HL-60/S4 treated with retinoic acid at 250 ng/mL for 4 days and 3 days (cell line): ENCODE data around the gene RNF169.

Experiments used
- in situ Hi-C: fragments of 300-500 bp; cut with MboI; formaldehyde crosslinking; loops from 2 replicates; pipeline ENCODE4 v1.7.0; 2022; ENCODE audit warnings: low sequenced_read_pairs

RNF169 gene

GRCh38 chr11:74769055-74769707, 20.5 kb downstream of the RNF169 start:
- in situ Hi-C loops = no loop called here

DNA sequence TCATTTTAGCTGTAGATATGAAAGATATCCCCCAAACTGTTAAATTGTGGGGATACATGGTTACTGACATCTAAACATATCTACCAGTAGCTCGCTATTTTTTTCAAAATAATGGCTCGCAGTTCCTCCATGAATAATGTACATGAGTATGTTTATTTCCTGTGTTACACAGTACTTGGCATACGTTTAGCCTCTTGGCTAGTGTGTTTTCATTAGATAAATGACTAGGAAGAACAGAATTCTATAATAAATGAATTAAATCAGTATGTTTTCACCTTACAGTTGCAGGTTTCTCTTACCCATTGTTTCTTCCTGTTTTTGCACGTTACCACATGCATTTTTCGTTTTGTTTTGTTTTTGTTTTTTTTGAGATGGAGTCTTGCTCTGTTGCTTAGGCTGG, 21.8 kb downstream of the RNF169 start:
- in situ Hi-C loops = no loop called here

GRCh38 chr11:74771139-74771538, 22.5 kb downstream of the RNF169 start:
- in situ Hi-C loops = no loop called here

DNA sequence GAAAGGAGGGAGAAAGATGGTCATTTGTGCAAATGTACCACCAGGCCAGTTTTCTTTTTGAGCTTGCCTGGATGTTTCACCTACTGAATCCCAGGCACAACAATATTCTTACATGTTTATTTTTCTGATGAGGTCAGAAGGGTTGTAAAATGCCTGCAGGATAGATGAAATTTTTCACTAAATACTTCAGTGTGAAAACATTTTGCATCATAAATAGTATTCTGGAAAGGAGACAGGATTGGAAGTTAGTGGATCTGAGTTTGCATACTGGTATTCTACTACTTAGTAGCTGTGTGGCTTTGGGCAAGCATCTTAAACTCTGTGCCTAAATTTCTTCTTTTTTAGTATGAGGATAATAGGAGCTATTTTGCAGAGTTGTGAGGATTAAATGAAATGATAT, 24.8 kb downstream of the RNF169 start:
- in situ Hi-C loops = no loop called here

GRCh38 chr11:74775762-74776161, 27.1 kb downstream of the RNF169 start:
- in situ Hi-C loops = no loop called here

DNA sequence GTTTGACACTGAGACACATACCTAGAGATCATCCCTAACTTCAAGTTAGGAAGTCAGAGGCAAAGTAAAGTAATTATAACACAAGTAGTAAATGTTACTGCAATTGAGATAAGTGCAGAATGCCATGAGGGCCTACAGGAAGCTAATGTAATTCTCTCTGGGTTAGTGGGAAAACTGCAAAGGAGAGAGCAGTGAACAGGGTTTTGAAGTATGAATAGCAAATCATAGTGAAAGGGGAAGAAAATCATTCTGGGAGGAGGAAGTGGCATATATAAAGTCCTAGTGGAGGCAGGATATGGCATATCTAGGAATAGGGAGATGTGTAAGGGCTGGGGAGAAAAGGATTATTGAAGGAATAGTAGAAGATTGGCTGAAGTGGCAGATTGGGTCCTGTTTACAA, 27.9 kb downstream of the RNF169 start:
- in situ Hi-C loops = no loop called here

GRCh38 chr11:74777038-74777437, 28.4 kb downstream of the RNF169 start:
- in situ Hi-C loops = no loop called here

- in situ Hi-C loops = no loop called here
Measured at GRCh38 chr11:74777877-74778276, 29.2 kb downstream of the RNF169 start.

DNA sequence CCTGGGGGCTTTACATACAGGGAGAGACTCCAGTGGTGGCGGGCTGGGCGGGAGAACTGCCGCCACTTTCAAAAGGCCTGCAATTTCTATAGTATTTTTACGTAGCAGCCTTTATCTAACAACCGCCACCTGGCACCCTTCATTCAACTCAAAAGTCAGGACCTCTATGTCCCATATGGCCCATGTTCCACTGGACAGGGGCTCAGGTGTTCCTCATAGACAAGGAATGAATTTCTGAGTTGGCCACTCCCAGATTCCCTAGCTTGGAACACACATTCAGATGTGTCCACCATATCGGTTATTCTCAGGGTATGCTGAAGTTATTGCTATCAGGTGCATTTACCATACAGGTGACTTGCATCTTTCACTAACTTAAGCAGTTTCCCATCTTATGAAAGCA, 29.9 kb downstream of the RNF169 start:
- in situ Hi-C loops = no loop called here

GRCh38 chr11:74780248-74781005, 31.8 kb downstream of the RNF169 start:
- in situ Hi-C loops = no loop called here

DNA sequence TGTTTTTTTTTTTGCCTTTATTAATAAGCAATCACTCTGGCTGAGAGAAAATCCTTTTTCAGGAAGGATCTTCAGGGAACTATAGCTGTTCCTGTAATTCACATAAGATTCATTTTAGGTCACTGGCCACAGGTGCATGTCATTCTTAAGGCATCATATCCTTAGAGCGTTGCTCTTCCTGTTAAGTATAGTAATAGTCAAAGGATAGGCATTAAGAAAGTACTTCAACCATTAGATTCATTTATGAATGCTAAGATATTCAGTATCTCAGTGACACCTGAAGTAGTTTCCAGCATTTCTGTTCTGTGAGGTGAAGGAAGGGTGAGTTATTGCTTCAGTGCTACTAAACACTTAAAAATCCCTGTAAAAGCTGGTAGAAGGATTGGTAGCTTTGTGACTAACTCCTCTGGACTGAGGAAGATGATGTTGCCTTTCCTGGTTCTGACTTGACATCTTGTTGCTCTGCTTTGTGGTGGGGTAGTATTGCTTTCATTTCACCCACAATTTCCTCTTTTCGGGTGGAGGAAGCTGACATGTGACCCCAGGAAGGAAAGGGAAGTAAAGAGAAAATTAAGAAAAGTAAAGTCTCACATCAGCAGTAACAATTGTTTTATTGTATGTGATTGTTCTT, 34.7 kb downstream of the RNF169 start:
- in situ Hi-C loops = no loop called here

DNA sequence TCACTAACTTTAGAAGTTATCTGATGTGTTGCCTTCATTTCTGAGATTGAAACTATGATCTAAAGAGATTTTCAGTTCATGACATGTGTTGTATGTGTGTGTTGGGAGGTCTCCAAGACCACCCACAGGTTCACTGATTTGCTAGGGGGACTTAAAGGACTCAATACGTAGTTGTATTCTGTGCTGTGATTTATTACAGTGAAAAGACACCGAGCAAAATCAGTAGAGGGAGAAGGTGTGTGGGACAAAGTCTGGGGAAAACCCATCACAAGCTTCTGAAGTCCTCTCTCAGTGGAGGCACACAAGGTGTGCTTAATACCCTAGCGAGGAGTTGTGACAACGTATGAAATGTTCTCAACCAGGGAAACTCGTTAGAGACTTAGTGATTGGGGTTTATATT, 35.6 kb downstream of the RNF169 start:
- in situ Hi-C loops = no loop called here

GRCh38 chr11:74784726-74785125, 36.1 kb downstream of the RNF169 start:
- in situ Hi-C loops = no loop called here

- in situ Hi-C loops = no loop called here
Measured at GRCh38 chr11:74786574-74786973, 37.9 kb downstream of the RNF169 start.

DNA sequence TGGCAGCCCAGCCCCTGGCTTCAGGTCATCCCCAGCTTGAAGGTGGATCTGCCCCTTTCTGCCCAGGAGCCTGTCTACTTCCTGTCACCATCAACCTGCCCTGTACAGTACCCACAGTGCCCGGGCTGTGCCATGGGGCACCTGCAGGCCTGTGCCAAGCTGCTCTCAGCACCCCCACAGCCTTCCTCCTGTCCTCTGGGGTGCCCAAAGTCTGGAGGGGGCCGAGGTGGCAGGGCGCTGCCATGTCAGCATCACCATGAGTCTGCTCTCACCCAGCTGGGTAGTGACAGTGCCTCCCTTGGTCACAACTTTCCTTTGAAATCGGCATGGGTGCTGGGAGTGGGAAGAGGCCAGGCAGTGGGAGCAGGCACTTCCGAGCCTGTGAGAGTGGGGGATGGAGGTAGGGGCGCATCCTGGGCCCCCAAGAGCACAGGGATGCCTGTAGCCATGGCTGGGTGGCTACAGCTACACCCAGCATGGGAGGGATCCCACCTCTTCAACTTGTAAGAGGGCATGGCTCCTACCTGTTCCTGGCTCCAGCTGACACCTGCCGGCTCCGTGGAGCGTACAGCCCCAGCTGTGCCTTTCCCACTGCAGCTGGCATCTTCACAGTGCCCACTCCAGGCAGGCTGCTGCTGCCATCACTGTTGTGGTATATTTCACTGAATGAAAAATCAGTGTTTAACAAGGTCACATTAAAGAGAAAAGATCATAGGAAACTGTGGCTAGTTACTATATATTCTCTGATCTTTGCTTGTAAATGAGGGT, 42.9 kb downstream of the RNF169 start:
- in situ Hi-C loops = no loop called here

DNA sequence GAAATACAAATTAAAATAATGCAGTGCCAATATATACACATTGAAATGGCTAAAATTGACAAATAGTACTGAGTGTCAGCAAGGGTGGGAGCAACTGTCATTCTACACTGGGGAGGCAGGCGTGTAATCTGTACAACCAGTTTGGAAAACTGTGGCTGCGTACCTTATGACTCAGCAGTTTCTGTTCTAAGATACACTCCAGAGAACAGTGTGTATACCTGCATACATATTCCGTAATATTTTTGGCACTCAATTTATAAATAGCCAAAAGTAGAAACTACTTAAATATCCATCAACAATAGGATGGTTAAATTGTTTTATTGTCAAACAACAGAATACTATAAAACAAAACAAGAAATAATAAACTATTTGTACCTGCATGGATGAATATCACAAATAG, 57.6 kb downstream of the RNF169 start:
- in situ Hi-C loops = no loop called here

- in situ Hi-C loops = no loop called here
Measured at GRCh38 chr11:74809801-74810200, 61.2 kb downstream of the RNF169 start.

GRCh38 chr11:74815966-74816365, 67.3 kb downstream of the RNF169 start:
- in situ Hi-C loops = no loop called here

GRCh38 chr11:74816664-74817063, 68.0 kb downstream of the RNF169 start:
- in situ Hi-C loops = no loop called here

- in situ Hi-C loops = no loop called here
Measured at GRCh38 chr11:74818283-74818946, 69.8 kb downstream of the RNF169 start.

GRCh38 chr11:74819400-74819799, 70.8 kb downstream of the RNF169 start:
- in situ Hi-C loops = no loop called here
